Fibroblast of peridontal ligament (primary cell): ENCODE measurements around the gene SLC39A11.
A peak's percentile ranks its signal among the peaks of the same experiment; 100 is the strongest.
"Not testable (repeated sequence)": the region's sequence is repeated elsewhere in the genome, so short reads cannot be mapped to it uniquely, and the experiment has no call there.

Source experiments
- DNase-seq: peaks from one replicate; pipeline ENCODE4 v3.0.0-alpha.2; 2010; ENCODE audit errors: extremely low read depth

Gene SLC39A11

DNA sequence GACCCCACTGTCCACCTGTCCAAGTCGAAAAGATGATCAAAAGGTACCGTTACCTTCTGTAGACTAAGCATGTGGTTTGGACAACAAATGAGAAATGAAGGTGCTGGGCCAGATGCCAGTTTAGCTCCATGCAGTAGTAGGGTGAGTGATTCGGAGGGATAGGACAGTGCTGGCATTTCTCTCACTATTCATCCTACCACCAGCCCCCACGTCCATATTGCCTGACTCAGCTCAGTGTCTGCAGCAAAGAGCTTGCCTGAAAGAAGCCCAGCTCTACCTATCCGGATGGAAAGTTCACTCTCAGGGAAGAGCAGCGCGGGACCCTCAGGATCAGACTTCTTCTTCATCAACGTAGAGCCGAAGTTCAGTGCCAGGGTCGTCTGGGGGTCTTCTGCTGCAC lies 145.0 kb downstream of the SLC39A11 start:
- no peak for DNase-seq

- DNase-seq: no peak
Measured at GRCh38 chr17:72946696-72947095, 145.8 kb downstream of the SLC39A11 start.

DNA sequence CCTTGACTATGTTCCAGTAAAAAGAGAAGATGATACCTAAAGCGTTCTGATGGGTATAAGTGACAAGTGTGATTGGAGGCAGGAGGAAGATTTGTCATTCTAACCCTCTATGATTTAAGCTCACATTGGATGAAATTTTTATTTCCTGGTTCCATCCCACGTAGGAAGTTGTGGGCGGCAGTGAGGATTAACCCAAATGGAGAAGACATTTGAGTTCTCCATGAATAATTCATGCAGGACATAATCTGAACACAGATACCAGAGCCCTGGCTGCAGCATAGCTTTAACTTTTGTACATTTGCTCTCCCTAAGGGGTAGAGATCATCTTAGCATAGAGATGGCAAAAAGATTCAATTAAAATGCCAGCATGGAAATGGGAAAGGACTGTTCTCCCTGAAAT lies 146.3 kb downstream of the SLC39A11 start:
- DNase-seq: no peak

DNA sequence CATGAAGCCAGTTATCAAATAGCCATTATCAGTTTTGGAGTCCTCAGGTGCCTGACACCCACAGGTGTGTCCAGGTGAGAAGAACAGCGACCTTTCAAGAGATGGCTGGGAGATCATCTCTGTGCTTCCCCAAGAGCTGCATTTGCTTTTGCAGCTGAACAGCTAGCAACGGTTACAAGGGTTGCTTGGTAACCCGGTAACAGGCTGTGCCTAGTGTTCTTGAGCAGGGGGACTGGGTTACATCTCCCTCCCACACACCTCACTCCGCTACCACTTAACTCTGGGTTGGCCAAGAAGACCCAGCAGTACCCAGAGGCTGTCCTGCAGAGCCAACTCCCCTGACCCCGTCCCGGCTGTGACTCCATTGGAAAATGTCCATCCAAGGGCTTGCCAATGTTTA lies 147.0 kb downstream of the SLC39A11 start:
- DNase-seq: no peak

DNA sequence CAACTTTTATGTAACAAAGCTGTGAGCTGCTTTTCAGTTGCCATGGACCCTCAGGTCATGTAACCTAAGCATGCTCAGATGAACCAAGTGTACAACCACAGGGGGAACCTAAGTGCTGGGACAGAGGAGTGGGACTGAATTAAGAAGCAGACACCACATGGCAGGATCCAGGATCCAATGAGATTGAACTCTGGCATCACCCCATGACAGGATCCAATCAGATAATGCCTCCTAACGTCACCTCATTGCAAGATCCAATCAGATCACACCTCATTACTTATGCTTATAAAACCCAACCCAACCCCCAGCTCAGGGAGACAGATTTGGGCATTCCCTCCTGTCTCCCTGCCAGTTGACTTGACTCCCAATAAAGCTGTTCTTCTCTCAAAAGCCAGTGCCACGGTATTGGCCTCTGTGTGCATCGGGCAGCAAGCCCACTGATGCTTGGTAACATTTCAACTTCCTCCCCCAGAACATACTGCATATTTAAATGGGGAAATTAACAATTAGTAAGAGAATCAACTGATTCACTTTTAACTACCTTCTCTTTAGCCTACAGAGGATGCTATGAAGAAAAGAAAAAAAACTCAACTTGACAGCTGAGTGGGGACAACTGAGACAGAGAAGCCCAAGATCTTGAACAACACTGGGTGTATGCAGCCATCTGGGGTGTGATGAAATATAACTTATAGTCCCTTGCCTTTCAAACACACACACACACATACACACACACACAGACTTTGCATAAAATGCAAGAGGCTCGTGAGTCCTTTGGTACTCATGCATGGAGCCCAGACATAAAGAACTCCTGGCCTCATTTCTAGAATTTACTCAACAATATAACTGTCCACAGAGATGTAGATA lies 148.4 kb downstream of the SLC39A11 start:
- DNase-seq: no peak

GRCh38 chr17:72942579-72942978 lies 149.9 kb downstream of the SLC39A11 start:
- DNase-seq: peak; percentile 9

- DNase-seq: no peak
Measured at GRCh38 chr17:72940496-72940895, 152.0 kb downstream of the SLC39A11 start.

- no peak for DNase-seq
Measured at GRCh38 chr17:72938482-72938881, 154.0 kb downstream of the SLC39A11 start.

GRCh38 chr17:72937707-72938106 lies 154.8 kb downstream of the SLC39A11 start:
- DNase-seq: peak; percentile 51

- not testable (repeated sequence) for DNase-seq
Measured at GRCh38 chr17:72937254-72937653, 155.2 kb downstream of the SLC39A11 start.

GRCh38 chr17:72935984-72936383 lies 156.5 kb downstream of the SLC39A11 start:
- DNase-seq: no peak

GRCh38 chr17:72934927-72935326 lies 157.6 kb downstream of the SLC39A11 start:
- no peak for DNase-seq

DNA sequence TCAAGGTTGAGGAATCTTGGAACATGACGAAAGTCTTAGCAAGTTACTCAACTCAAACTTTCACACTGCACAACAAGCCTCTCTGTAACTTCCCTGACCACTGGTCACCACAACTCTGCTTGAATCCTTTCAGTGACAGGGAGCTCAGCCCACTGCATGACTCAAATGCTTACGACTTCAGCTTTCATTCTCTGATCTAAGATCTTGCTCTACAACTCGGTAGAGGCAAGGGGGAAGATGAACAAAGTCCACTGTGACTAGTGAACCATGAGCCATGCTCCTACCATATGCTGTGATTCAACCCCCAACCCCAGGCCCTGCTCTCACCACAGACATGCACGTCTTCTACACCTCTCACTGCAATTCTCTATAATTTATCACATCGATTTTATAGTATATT lies 160.9 kb downstream of the SLC39A11 start:
- DNase-seq: no peak

GRCh38 chr17:72931163-72931562 lies 161.3 kb downstream of the SLC39A11 start:
- no peak for DNase-seq

- DNase-seq: no peak
Measured at GRCh38 chr17:72930031-72930430, 162.5 kb downstream of the SLC39A11 start.

DNA sequence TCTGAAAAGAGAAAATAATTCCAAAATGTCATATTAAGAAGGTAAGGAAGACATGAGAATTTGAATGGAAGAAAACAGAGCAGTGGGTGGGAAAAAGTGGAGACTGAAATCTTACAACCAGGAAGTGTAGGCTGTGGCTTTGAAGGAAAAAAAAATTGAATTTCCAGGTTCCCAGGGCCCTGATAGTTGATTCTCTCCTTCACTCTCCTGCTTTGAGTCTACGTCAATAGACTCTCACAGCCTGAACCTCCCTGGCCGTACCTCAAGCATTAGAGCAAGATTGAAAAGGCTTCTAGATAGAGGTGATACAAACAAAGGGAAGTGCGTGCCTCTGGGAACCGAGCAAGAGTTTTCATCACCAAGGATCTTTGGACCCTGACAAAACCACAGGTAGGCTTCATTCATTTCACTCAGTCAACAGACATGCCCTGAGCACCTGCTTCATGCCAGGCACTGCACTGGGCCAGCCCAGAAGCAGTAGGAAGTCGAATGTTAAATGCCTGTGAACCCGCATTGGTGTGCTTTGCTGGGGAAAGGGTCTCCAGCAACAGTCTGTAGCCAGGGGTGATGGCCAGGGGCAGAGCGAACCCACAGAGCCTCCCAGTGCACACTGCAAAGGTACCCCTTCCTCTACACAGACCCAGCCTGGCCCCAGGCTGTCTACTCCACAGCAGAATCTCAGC lies 163.9 kb downstream of the SLC39A11 start:
- DNase-seq: no peak

- no peak for DNase-seq
Measured at GRCh38 chr17:72927760-72928159, 164.7 kb downstream of the SLC39A11 start.

- no peak for DNase-seq
Measured at GRCh38 chr17:72927146-72927545, 165.3 kb downstream of the SLC39A11 start.

DNA sequence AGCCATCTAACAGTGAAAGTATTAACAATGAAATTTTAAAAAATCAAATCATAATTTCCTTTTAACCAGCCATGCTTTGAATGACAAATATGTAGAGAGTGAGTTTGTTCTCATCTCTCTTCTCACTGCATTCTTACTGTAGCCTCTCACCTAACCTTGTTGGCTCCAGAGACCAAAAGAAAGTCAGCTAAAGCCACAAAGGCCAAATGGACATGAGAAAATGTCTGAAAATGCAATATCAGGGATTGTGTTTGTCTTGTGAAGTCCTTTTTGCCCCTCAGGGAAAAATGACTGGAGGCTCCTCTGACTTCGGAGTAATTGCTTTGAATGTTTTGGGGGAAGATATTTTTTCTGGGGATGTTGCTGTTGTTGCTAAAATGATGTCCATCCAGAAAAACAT lies 166.3 kb downstream of the SLC39A11 start:
- peak; percentile 7 for DNase-seq

DNA sequence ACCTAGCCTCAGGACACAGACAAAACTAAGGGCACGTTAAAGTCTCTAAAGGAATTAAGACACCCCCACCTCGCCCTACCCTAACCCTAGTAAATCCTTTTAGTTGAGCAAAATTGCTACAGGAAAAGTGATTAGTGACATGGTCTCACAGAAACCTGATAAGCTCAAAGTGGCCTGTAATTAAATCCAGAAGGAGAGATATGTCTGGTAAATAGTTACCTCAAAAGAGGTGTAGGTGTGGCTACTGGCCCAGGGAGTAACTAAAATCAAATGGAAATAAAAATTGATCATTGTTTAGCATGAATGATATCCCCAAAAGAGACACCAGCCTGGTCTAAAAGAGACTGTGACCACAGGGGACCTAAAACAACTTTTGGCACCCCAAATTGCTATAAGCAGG lies 168.3 kb downstream of the SLC39A11 start:
- DNase-seq: no peak

DNA sequence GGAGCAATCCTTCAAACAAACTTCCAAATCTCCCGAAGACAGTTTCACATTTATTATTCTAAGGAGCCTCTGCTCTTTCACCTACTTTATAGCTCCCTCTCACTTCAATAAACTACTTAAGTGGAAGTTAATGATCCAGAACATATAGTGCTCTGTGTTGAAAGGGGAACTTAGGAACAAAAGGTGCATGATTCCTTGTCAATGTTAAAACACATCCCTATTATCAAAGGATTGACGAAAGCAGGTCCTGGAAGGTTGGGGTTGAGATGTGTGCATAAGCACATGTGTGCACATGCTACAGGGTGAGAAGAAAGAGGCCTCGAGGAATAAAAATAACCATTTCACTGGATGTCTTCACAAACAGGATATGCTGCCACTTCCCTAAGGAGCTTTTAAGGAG lies 170.3 kb downstream of the SLC39A11 start:
- DNase-seq: no peak

DNA sequence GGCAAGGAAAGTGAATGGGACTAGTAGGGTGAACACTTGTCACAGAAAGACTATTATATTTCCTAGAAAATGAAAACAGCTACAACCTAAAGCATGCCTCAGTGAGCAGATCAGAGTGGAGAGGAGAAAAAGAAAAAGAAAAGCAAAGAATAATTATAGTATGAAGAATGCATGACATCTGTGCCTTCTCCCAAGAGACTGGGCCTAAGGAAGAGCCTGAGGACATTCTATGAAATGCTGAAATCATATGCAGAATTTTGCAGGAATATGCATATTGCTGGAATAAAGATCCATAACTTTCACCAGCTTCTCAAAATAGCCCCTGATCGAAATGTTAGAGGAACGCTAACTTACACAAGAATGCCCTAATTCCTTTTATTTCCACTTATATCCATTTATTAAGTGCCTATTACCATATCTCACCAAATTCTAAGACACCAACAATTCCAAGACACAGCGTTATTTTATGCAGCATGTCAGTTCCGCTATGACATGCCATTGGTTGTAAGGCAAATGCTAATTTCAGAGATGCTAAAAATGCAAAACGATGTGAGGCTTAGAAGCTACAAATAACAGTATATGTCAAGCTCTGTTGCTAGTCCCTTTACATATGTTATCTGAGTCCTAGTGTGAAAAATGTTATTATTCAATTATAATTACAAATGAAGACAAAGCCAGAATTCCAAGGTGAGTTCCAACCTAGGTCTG lies 171.0 kb downstream of the SLC39A11 start:
- DNase-seq: no peak

- DNase-seq: no peak
Measured at GRCh38 chr17:72920513-72920912, 172.0 kb downstream of the SLC39A11 start.
